ENCODE data around the gene FHOD3. TPM values are rescaled to one million over a fixed set of nuclear protein-coding genes. Genes with fewer than 3 reads are reported as not detected.

Gene FHOD3
- polyA plus RNA-seq, 4 donors = 36.8 to 46.8 (median 42.1) TPM

- peak; percentile 35 to 50 (median 44) for DNase-seq (ENCODE audit: low read depth in 4 of 4, low spot score in 3 of 4)
Measured at GRCh38 chr18:36572135-36572856, 274.8 kb downstream of the FHOD3 start.

- DNase-seq (ENCODE audit: low read depth in 4 of 4, low spot score in 3 of 4) = no peak
Measured at GRCh38 chr18:36576339-36576738, 278.8 kb downstream of the FHOD3 start.

- no peak for DNase-seq (ENCODE audit: low read depth in 4 of 4, low spot score in 3 of 4)
Measured at GRCh38 chr18:36578871-36579710, 281.6 kb downstream of the FHOD3 start.

GRCh38 chr18:36580266-36580665 is 282.8 kb downstream of the FHOD3 start:
- no peak for DNase-seq (ENCODE audit: low read depth in 4 of 4, low spot score in 3 of 4)

- DNase-seq (ENCODE audit: low read depth in 4 of 4, low spot score in 3 of 4) = no peak
Measured at GRCh38 chr18:36580874-36581750, 283.6 kb downstream of the FHOD3 start.

GRCh38 chr18:36582988-36583745 is 285.7 kb downstream of the FHOD3 start:
- no peak for DNase-seq (ENCODE audit: low read depth in 4 of 4, low spot score in 3 of 4)

- DNase-seq (ENCODE audit: low read depth in 4 of 4, low spot score in 3 of 4) = no peak
Measured at GRCh38 chr18:36589857-36590543, 292.5 kb downstream of the FHOD3 start.

- DNase-seq (ENCODE audit: low read depth in 4 of 4, low spot score in 3 of 4) = no peak
Measured at GRCh38 chr18:36590621-36591580, 293.4 kb downstream of the FHOD3 start.

GRCh38 chr18:36592282-36592681 is 294.8 kb downstream of the FHOD3 start:
- no peak for DNase-seq (ENCODE audit: low read depth in 4 of 4, low spot score in 3 of 4)

- DNase-seq (ENCODE audit: low read depth in 4 of 4, low spot score in 3 of 4) = no peak
Measured at GRCh38 chr18:36593001-36593400, 295.5 kb downstream of the FHOD3 start.

- no peak for DNase-seq (ENCODE audit: low read depth in 4 of 4, low spot score in 3 of 4)
Measured at GRCh38 chr18:36593641-36594040, 296.1 kb downstream of the FHOD3 start.

GRCh38 chr18:36594621-36595020 is 297.1 kb downstream of the FHOD3 start:
- no peak for DNase-seq (ENCODE audit: low read depth in 4 of 4, low spot score in 3 of 4)

- DNase-seq (ENCODE audit: low read depth in 4 of 4, low spot score in 3 of 4) = no peak
Measured at GRCh38 chr18:36595046-36595817, 297.7 kb downstream of the FHOD3 start.

- DNase-seq (ENCODE audit: low read depth in 4 of 4, low spot score in 3 of 4) = no peak
Measured at GRCh38 chr18:36595818-36596215, 298.3 kb downstream of the FHOD3 start.

- DNase-seq (ENCODE audit: low read depth in 4 of 4, low spot score in 3 of 4) = no peak
Measured at GRCh38 chr18:36597636-36598035, 300.1 kb downstream of the FHOD3 start.

- DNase-seq (ENCODE audit: low read depth in 4 of 4, low spot score in 3 of 4) = no peak
Measured at GRCh38 chr18:36600548-36600947, 303.0 kb downstream of the FHOD3 start.

GRCh38 chr18:36601316-36601715 is 303.8 kb downstream of the FHOD3 start:
- DNase-seq (ENCODE audit: low read depth in 4 of 4, low spot score in 3 of 4) = no peak

GRCh38 chr18:36602071-36602470 is 304.6 kb downstream of the FHOD3 start:
- DNase-seq (ENCODE audit: low read depth in 4 of 4, low spot score in 3 of 4) = no peak

Measured in right renal pelvis (tissue), 4 donors.